ENCODE results near the gene CD44.

- no peak for TF ChIP-seq CTCF (IDR thresholded peaks at IDR 0.05)
- no peak for TF ChIP-seq POLR2A (IDR thresholded peaks at IDR 0.05)
- TF ChIP-seq EP300 (IDR thresholded peaks at IDR 0.05; ENCODE audit: low read depth): no peak
- no peak for TF ChIP-seq POLR2AphosphoS5 (IDR thresholded peaks at IDR 0.05)
Observed at GRCh38 chr11:35260342-35260985, 121.5 kb downstream of the CD44 start.
